Stimulated activated CD4-positive, alpha-beta T cell treated with anti-CD3 and anti-CD28 coated beads, Interleukin-12 subunit alpha, Interleukin-12 subunit beta, amount 100 ng/mL, for 48 hours (primary cell): ENCODE measurements around the gene FAM171A2.
A peak's percentile ranks its signal among the peaks of the same experiment; 100 is the strongest.

Source experiments
- DNase-seq, 3 donors: peaks; one replicate each; pipeline ENCODE4 v3.0.0-alpha.2; 2020; ENCODE audit warnings: low read depth in 2 of 3, low spot score in 1 of 3

Gene FAM171A2

GRCh38 chr17:44324092-44324570 lies 39.5 kb downstream of the FAM171A2 start:
- no peak for DNase-seq

GRCh38 chr17:44323359-44324091 lies 40.1 kb downstream of the FAM171A2 start:
- DNase-seq = no peak

GRCh38 chr17:44322236-44322895 lies 41.3 kb downstream of the FAM171A2 start:
- no peak for DNase-seq

GRCh38 chr17:44321246-44322120 lies 42.2 kb downstream of the FAM171A2 start:
- DNase-seq = no peak

- DNase-seq = no peak
Observed at GRCh38 chr17:44320066-44320465, 43.6 kb downstream of the FAM171A2 start.

- DNase-seq = no peak
Observed at GRCh38 chr17:44318077-44318892, 45.4 kb downstream of the FAM171A2 start.

- no peak for DNase-seq
Observed at GRCh38 chr17:44317545-44317944, 46.1 kb downstream of the FAM171A2 start.

GRCh38 chr17:44315760-44316731 lies 47.6 kb downstream of the FAM171A2 start:
- DNase-seq = no peak

GRCh38 chr17:44314869-44315661 lies 48.6 kb downstream of the FAM171A2 start:
- DNase-seq = peak in 2 of 3 donors; percentile 28 to 51

- DNase-seq = no peak
Observed at GRCh38 chr17:44314524-44314868, 49.2 kb downstream of the FAM171A2 start.

GRCh38 chr17:44314031-44314430 lies 49.6 kb downstream of the FAM171A2 start:
- no peak for DNase-seq

GRCh38 chr17:44312396-44313104 lies 51.1 kb downstream of the FAM171A2 start:
- no peak for DNase-seq

GRCh38 chr17:44311562-44312181 lies 52.0 kb downstream of the FAM171A2 start:
- DNase-seq = no peak

- DNase-seq = no peak
Observed at GRCh38 chr17:44310609-44311376, 52.9 kb downstream of the FAM171A2 start.

- DNase-seq = no peak
Observed at GRCh38 chr17:44310188-44310587, 53.5 kb downstream of the FAM171A2 start.

GRCh38 chr17:44309472-44309871 lies 54.2 kb downstream of the FAM171A2 start:
- DNase-seq = no peak

GRCh38 chr17:44308865-44309264 lies 54.8 kb downstream of the FAM171A2 start:
- DNase-seq = no peak
